DMS153 treated with DMSO at 0.1 percent for 48 hours (cell line): ENCODE data around the gene SIRT6.
A peak's percentile ranks its signal among the peaks of the same experiment; 100 is the strongest.
"Not testable (repeated sequence)": the region's sequence is repeated elsewhere in the genome, so short reads cannot be mapped to it uniquely, and the experiment has no call there.

Experiments used
- DNase-seq: peaks from one replicate; lab custom pipeline; 2025; ENCODE audit not compliant: unreplicated experiment; lab: John Stamatoyannopoulos, UW

The SIRT6 gene

GRCh38 chr19:4182084-4182810 lies at the start of gene SIRT6, which contains the start of gene ANKRD24:
Gene SIRT6 (minus strand): TSS chr19:4182563. CDS start chr19:4182539, 24 bp downstream.
Gene ANKRD24 (plus strand): TSS chr19:4182689. CDS start chr19:4186426, 3,737 bp downstream.
- peak; percentile 85 for DNase-seq

- DNase-seq, result not testable (repeated sequence)
These were observed 49.8 kb upstream of the SIRT6 start for GRCh38 chr19:4232139-4232538.

GRCh38 chr19:4231521-4231920 lies 49.2 kb upstream of the SIRT6 start:
- DNase-seq, result not testable (repeated sequence)

- DNase-seq, result not testable (repeated sequence)
These were observed 47.9 kb upstream of the SIRT6 start for GRCh38 chr19:4230237-4230636.

GRCh38 chr19:4229179-4229931 lies 47.0 kb upstream of the SIRT6 start, which contains the start of gene EBI3:
Gene EBI3 (plus strand): TSS chr19:4229523. CDS start chr19:4229551, 28 bp downstream.
- no peak for DNase-seq

- DNase-seq, result no peak
These were observed 46.4 kb upstream of the SIRT6 start for GRCh38 chr19:4228765-4229178.

- no peak for DNase-seq
These were observed 45.4 kb upstream of the SIRT6 start for GRCh38 chr19:4227771-4228170.

GRCh38 chr19:4225885-4226284 lies 43.5 kb upstream of the SIRT6 start:
- no peak for DNase-seq

GRCh38 chr19:4224470-4224869 lies 42.1 kb upstream of the SIRT6 start:
- DNase-seq, result no peak

- no peak for DNase-seq
These were observed 37.8 kb upstream of the SIRT6 start for GRCh38 chr19:4220188-4220587.

- not testable (repeated sequence) for DNase-seq
These were observed 36.2 kb upstream of the SIRT6 start for GRCh38 chr19:4218523-4218922.

- no peak for DNase-seq
These were observed 35.3 kb upstream of the SIRT6 start for GRCh38 chr19:4217429-4218264.

GRCh38 chr19:4216846-4217245 lies 34.5 kb upstream of the SIRT6 start:
- DNase-seq, result no peak

GRCh38 chr19:4215807-4216206 lies 33.4 kb upstream of the SIRT6 start:
- no peak for DNase-seq

GRCh38 chr19:4213116-4213515 lies 30.8 kb upstream of the SIRT6 start:
- no peak for DNase-seq

GRCh38 chr19:4210166-4210731 lies 27.9 kb upstream of the SIRT6 start:
- no peak for DNase-seq

GRCh38 chr19:4208385-4209094 lies 26.2 kb upstream of the SIRT6 start:
- DNase-seq, result peak; percentile 11

GRCh38 chr19:4206818-4207484 lies 24.6 kb upstream of the SIRT6 start:
- no peak for DNase-seq

GRCh38 chr19:4201798-4202197 lies 19.4 kb upstream of the SIRT6 start:
- DNase-seq, result no peak
